A549 treated with GW870086 at 1 μM for 4 hours (cell line): ENCODE measurements around the gene CAVIN3. TPM values are rescaled to one million over a fixed set of nuclear protein-coding genes. Genes with fewer than 3 reads are reported as not detected.

Source experiments
- total RNA-seq: library from RNA; stranded (reverse); fragments of 200-300 nt; extraction: Qiagen RNA extraction; gene quantifications from 5 replicates; pipeline ENCODE4 v1.2.3, GENCODE V29; 2022; ENCODE audit warnings: low read depth

The CAVIN3 gene, protein sequence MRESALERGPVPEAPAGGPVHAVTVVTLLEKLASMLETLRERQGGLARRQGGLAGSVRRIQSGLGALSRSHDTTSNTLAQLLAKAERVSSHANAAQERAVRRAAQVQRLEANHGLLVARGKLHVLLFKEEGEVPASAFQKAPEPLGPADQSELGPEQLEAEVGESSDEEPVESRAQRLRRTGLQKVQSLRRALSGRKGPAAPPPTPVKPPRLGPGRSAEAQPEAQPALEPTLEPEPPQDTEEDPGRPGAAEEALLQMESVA
- total RNA-seq = 24.5 to 34.6 TPM (median 27.8 TPM) in 5 replicates

GRCh38 chr11:6320411-6321155 is at the start of gene CAVIN3:
Gene CAVIN3 (minus strand): TSS chr11:6320501. CDS start chr11:6320476, 25 bp downstream.

Other genes starting within 250 kb of the CAVIN3 start
- not detected in 5 replicates for gene OR56B4, start 212.8 kb downstream of the CAVIN3 start, total RNA-seq
- gene OR52B2, start 150.2 kb downstream of the CAVIN3 start, total RNA-seq = not detected in 5 replicates
- not detected in 5 replicates for gene OR52W1, start 121.3 kb downstream of the CAVIN3 start, total RNA-seq
- not detected in 5 replicates for gene C11orf42, start 114.9 kb downstream of the CAVIN3 start, total RNA-seq
- gene FHIP1B, start 85.9 kb downstream of the CAVIN3 start, total RNA-seq = 14.0 to 19.4 TPM (median 17.4 TPM) in 5 replicates
- gene CNGA4, start 81.4 kb downstream of the CAVIN3 start, total RNA-seq = 0.07 TPM in 1 of 5 replicates, not detected in the others
- gene CCKBR, start 60.7 kb downstream of the CAVIN3 start, total RNA-seq = not detected in 5 replicates
- gene SMPD1, start 70.0 kb upstream of the CAVIN3 start, total RNA-seq = 9.0 to 9.9 TPM (median 9.2 TPM) in 5 replicates
- 16.0 to 18.8 TPM (median 18.2 TPM) in 5 replicates for gene APBB1, start 98.6 kb upstream of the CAVIN3 start, total RNA-seq
- 0.28 to 0.91 TPM (median 0.57 TPM) in 5 replicates for gene HPX, start 120.5 kb upstream of the CAVIN3 start, total RNA-seq
- gene TRIM3, start 153.4 kb upstream of the CAVIN3 start, total RNA-seq = 13.6 to 20.3 TPM (median 17.9 TPM) in 5 replicates
- 55.1 to 58.2 TPM (median 57.8 TPM) in 5 replicates for gene ARFIP2, start 160.8 kb upstream of the CAVIN3 start, total RNA-seq
- 32.6 to 37.6 TPM (median 35.3 TPM) in 5 replicates for gene TIMM10B, start 161.0 kb upstream of the CAVIN3 start, total RNA-seq
- gene DNHD1, start 176.8 kb upstream of the CAVIN3 start, total RNA-seq = 2.3 to 3.3 TPM (median 3.0 TPM) in 5 replicates